K562 (cell line): ENCODE measurements around the gene RINL. TPM values are rescaled to one million over a fixed set of nuclear protein-coding genes. Genes with fewer than 3 reads are reported as not detected.

Source experiments
- FOXM1 ChIP-seq, 2 experiments: fragments of 450-650 bp in 1 of 2; sonication (generic) in 1 of 2; formaldehyde crosslinking in 1 of 2; IDR thresholded peaks; 2 replicates each; pipeline versions ENCODE4 v1.6.1 to v1.9.0; 2017 to 2022; ENCODE audit warnings: low read depth in 2 of 2, mild to moderate bottlenecking in 2 of 2, missing genetic modification reagents in 1 of 2, moderate library complexity in 1 of 2
- POLR2AphosphoS5 ChIP-seq: IDR thresholded peaks from 2 replicates; pipeline ENCODE4 v1.6.1; 2011; ENCODE audit warnings: mild to moderate bottlenecking, low read depth, low read length, moderate library complexity; ENCODE audit not compliant: control insufficient read depth, insufficient read depth
- PTBP1 ChIP-seq: fragments of 200-400 bp; formaldehyde crosslinking; IDR thresholded peaks from 2 replicates; pipeline ENCODE4 v1.6.1; 2017; ENCODE audit warnings: low read depth, low read length
- ZBTB17 ChIP-seq: fragments of 450-650 bp; formaldehyde crosslinking; IDR thresholded peaks from 2 replicates; pipeline ENCODE4 v1.4.0; 2020; ENCODE audit warnings: mild to moderate bottlenecking
- ZNF263 ChIP-seq: sonication (generic); formaldehyde crosslinking; IDR thresholded peaks from 2 replicates; pipeline ENCODE4 v1.8.0; 2022; ENCODE audit warnings: mild to moderate bottlenecking, missing genetic modification reagents, borderline replicate concordance
- ZNF282 ChIP-seq: sonication (generic); formaldehyde crosslinking; IDR thresholded peaks from 2 replicates; pipeline ENCODE4 v1.8.1; 2023; ENCODE audit warnings: missing genetic modification reagents
- polyA plus RNA-seq, 8 experiments: library from polyadenylated mRNA; depleted of rRNA in 4 of 8; stranded (reverse) in 5 of 8; unstranded in 3 of 8; fragments of >200 nt; fragmentation: Nextera tagmentation in 2 of 8; fragmentation: Illumina TruSeq in 1 of 8; extraction: Ambion mirVana in 2 of 8; extraction: Trizol in 1 of 8; gene quantifications; 2 replicates each; pipeline versions ENCODE4 v1.2.1 to v1.2.3, GENCODE V29; 2011 to 2014; ENCODE audit warnings: inconsistent platforms in 1 of 8, missing spikeins in 1 of 8
- total RNA-seq, 7 experiments: library from RNA; depleted of rRNA in 6 of 7; stranded (reverse); fragments of >200 nt in 6 of 7; fragmentation: Illumina TruSeq in 2 of 7; extraction: Trizol in 2 of 7; gene quantifications; 2 replicates each; pipeline versions ENCODE4 v1.2.1 to v1.2.3, GENCODE V29; 2011 to 2021; ENCODE audit warnings: low replicate concordance in 1 of 7
- TF ChIP-seq, protein P1 (sequence below), 2 experiments: fragments of 450-650 bp; IDR thresholded peaks; 2 replicates each; pipeline ENCODE4 v1.6.1; 2016; ENCODE audit warnings: mild to moderate bottlenecking in 2 of 2, borderline replicate concordance in 1 of 2, low read depth in 1 of 2, moderate library complexity in 1 of 2
- TF ChIP-seq, protein P2 (sequence below): fragments of 450-650 bp; IDR thresholded peaks from 2 replicates; pipeline ENCODE4 v1.6.1; 2017; ENCODE audit warnings: antibody characterized with exemption
- TF ChIP-seq, protein P3 (sequence below): fragments of 450-650 bp; IDR thresholded peaks from 2 replicates; pipeline ENCODE4 v1.6.1; 2016; ENCODE audit warnings: antibody characterized with exemption
- TF ChIP-seq, protein P4 (sequence below): fragments of 450-650 bp; IDR thresholded peaks from 2 replicates; pipeline ENCODE4 v1.6.1; 2016; ENCODE audit warnings: missing biosample characterization, missing genetic modification characterization
- TF ChIP-seq, protein P5 (sequence below): fragments of 450-650 bp; formaldehyde crosslinking; conservative IDR thresholded peaks from 2 replicates; pipeline ENCODE4 v1.4.0; 2022; ENCODE audit warnings: mild to moderate bottlenecking, missing genetic modification characterization

The RINL gene
- total and polyA plus RNA-seq, 9 of the 15 experiments (the other 6 are each of a cell fraction or from before 2014, with no cell fraction given): 0.82 to 10.9 (median 4.9) TPM

DNA sequence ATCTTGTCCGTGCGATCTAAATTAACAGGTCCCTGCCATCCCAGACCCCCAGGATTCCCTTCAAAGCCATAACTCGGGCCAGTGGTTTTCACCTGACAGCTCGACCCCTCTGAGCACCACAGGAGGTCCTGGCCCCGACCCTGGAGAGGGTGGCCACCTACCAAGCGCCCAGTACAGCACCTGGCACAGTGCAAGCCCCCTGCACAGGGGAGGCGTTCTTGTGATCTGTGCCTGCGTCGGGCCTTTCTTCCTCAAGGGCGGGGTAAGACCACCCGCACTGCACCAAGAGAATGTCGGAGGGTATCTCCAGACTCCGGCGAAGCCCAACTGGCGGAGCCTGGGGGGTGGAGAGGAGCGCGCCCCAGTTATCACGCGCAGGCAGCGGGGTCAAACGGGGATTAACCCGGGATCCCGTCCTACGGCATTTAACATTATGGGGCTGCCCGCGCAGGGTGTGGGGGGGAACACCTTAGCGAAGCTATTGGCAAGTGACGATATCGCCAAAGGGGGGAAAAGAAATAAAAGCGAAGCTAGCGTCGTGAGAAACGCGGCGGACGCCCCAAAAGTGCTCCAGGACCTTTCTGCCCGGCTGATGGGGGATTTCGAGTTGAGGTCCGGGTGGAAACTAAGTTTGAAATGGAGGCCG, 27.0 kb downstream of the RINL start (continued):
- no peak for TF ChIP-seq PTBP1
- TF ChIP-seq POLR2AphosphoS5: no peak
- TF ChIP-seq, protein P1, sequence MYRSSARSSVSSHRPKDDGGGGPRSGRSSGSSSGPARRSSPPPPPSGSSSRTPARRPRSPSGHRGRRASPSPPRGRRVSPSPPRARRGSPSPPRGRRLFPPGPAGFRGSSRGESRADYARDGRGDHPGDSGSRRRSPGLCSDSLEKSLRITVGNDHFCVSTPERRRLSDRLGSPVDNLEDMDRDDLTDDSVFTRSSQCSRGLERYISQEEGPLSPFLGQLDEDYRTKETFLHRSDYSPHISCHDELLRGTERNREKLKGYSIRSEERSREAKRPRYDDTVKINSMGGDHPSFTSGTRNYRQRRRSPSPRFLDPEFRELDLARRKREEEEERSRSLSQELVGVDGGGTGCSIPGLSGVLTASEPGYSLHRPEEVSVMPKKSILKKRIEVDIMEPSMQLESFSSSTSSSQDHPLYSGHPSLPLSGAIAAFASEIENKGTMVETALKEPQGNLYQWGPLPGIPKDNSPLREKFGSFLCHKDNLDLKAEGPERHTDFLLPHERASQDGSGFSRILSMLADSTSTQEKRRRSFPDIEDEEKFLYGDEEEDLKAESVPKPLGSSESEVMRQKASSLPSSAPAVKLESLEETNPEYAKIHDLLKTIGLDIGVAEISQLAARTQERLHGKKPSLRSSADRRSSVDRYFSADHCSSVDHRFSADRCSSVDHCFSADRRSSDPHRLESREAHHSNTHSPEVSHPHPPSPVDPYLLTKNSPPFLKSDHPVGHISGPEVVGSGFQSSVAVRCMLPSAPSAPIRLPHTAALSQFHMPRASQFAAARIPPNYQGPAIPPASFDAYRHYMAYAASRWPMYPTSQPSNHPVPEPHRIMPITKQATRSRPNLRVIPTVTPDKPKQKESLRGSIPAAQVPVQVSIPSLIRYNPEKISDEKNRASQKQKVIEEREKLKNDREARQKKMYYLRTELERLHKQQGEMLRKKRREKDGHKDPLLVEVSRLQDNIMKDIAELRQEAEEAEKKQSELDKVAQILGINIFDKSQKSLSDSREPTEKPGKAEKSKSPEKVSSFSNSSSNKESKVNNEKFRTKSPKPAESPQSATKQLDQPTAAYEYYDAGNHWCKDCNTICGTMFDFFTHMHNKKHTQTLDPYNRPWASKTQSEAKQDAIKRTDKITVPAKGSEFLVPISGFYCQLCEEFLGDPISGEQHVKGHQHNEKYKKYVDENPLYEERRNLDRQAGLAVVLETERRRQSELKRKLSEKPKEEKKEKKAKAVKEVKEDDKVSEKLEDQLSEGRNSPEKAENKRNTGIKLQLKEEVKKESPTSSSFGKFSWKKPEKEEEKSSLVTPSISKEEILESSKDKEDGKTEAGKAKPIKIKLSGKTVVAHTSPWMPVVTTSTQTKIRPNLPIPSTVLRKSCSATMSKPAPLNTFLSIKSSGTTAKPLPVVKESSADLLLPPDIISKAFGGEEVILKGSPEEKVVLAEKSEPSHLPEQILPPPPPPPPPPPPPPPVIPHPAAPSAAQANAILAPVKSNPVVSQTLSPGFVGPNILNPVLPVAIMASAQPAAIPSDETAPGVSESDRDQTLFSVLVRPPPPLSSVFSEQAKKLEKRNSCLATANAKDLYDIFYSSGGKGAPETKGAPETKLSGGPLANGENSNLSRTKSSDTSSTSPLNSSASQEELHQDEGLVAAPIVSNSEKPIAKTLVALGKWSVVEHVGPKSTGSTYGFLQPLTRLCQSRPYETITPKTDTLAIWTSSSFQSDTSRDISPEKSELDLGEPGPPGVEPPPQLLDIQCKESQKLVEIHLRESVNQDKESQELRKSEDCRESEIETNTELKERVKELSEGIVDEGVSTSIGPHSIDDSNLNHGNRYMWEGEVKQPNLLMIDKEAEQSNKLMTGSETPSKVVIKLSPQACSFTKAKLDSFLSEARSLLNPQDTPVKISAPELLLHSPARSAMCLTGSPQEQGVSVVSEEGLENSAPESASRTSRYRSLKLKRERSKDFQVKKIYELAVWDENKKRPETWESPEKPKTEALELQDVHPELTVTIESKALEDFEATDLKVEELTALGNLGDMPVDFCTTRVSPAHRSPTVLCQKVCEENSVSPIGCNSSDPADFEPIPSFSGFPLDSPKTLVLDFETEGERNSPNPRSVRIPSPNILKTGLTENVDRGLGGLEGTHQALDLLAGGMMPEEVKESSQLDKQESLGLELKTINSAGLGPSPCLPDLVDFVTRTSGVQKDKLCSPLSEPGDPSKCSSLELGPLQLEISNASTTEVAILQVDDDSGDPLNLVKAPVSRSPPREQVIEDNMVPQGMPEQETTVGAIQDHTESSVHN (IDR thresholded peaks at IDR 0.05; ENCODE audit: borderline replicate concordance in 1 of 2, low read depth in 1 of 2): no peak
- TF ChIP-seq, protein P2, sequence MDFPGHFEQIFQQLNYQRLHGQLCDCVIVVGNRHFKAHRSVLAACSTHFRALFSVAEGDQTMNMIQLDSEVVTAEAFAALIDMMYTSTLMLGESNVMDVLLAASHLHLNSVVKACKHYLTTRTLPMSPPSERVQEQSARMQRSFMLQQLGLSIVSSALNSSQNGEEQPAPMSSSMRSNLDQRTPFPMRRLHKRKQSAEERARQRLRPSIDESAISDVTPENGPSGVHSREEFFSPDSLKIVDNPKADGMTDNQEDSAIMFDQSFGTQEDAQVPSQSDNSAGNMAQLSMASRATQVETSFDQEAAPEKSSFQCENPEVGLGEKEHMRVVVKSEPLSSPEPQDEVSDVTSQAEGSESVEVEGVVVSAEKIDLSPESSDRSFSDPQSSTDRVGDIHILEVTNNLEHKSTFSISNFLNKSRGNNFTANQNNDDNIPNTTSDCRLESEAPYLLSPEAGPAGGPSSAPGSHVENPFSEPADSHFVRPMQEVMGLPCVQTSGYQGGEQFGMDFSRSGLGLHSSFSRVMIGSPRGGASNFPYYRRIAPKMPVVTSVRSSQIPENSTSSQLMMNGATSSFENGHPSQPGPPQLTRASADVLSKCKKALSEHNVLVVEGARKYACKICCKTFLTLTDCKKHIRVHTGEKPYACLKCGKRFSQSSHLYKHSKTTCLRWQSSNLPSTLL: no peak
- TF ChIP-seq, protein P3, sequence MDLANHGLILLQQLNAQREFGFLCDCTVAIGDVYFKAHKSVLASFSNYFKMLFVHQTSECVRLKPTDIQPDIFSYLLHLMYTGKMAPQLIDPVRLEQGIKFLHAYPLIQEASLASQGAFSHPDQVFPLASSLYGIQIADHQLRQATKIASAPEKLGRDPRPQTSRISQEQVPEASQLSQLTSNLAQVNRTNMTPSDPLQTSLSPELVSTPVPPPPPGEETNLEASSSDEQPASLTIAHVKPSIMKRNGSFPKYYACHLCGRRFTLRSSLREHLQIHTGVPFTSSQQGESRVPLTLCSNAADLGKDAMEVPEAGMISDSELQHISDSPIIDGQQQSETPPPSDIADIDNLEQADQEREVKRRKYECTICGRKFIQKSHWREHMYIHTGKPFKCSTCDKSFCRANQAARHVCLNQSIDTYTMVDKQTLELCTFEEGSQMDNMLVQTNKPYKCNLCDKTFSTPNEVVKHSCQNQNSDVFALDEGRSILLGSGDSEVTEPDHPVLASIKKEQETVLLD: no peak
- no peak for TF ChIP-seq ZBTB17
- no peak for TF ChIP-seq ZNF282 (CRISPR knock-in tag)
- TF ChIP-seq, protein P4, sequence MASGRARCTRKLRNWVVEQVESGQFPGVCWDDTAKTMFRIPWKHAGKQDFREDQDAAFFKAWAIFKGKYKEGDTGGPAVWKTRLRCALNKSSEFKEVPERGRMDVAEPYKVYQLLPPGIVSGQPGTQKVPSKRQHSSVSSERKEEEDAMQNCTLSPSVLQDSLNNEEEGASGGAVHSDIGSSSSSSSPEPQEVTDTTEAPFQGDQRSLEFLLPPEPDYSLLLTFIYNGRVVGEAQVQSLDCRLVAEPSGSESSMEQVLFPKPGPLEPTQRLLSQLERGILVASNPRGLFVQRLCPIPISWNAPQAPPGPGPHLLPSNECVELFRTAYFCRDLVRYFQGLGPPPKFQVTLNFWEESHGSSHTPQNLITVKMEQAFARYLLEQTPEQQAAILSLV: no peak
- no peak for TF ChIP-seq FOXM1 (IDR thresholded peaks at IDR 0.05; ENCODE audit: low read depth)
- TF ChIP-seq FOXM1 (CRISPR knock-in tag; IDR thresholded peaks at IDR 0.05; ENCODE audit: low read depth): no peak
- TF ChIP-seq, protein P5, sequence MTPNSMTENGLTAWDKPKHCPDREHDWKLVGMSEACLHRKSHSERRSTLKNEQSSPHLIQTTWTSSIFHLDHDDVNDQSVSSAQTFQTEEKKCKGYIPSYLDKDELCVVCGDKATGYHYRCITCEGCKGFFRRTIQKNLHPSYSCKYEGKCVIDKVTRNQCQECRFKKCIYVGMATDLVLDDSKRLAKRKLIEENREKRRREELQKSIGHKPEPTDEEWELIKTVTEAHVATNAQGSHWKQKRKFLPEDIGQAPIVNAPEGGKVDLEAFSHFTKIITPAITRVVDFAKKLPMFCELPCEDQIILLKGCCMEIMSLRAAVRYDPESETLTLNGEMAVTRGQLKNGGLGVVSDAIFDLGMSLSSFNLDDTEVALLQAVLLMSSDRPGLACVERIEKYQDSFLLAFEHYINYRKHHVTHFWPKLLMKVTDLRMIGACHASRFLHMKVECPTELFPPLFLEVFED (CRISPR knock-in tag): no peak
- TF ChIP-seq ZNF263 (CRISPR knock-in tag): 0 out of 2 replicates have a peak, but pooled peaks have one; percentile 38
